ENCODE data around the gene FYN.
"Not testable (repeated sequence)": the region's sequence is repeated elsewhere in the genome, so short reads cannot be mapped to it uniquely, and the experiment has no call there.

GRCh38 chr6:111680811-111681609, 192.2 kb downstream of the FYN start:
- TF ChIP-seq CTCF (IDR thresholded peaks at IDR 0.05; ENCODE audit: insufficient read depth, low read length, poor library complexity, severe bottlenecking); EZH2phosphoT487 (conservative IDR thresholded peaks at IDR 0.05; ENCODE audit: low read length): not testable (repeated sequence)

Data from SU-DHL-6 (cell line).